GM23338 (cell line): ENCODE measurements around the gene TCF12. TPM values are rescaled to one million over a fixed set of nuclear protein-coding genes. Genes with fewer than 3 reads are reported as not detected.

Experiments
- ATAC-seq: fragments of 200-7000 bp; cut with Tn5 transposase; 3 replicates; pipeline ENCODE4 v1.9.1; 2020
- DNase-seq: peaks from one replicate; pipeline ENCODE4 v3.0.0-alpha.2; 2015; ENCODE audit warnings: low spot score
- H2AFZ ChIP-seq: fragments of 200-600 bp; sonication (generic); 2 replicates; pipeline ENCODE4 v1.8.0; 2016; ENCODE audit warnings: antibody characterized with exemption, mild to moderate bottlenecking, moderate library complexity
- H3F3A ChIP-seq: fragments of 200-600 bp; sonication (generic); replicated peaks from 2 replicates; pipeline ENCODE4 v1.8.0; 2017; ENCODE audit warnings: antibody characterized with exemption, mixed run types, low read depth
- H3K27ac ChIP-seq: fragments of 200-600 bp; sonication (generic); 2 replicates; pipeline ENCODE4 v1.6.1; 2016; ENCODE audit warnings: low read depth
- H3K27me3 ChIP-seq: fragments of 200-600 bp; sonication (generic); 2 replicates; pipeline ENCODE4 v1.8.0; 2016; ENCODE audit warnings: mild to moderate bottlenecking, mixed run types, moderate library complexity; ENCODE audit not compliant: insufficient read depth
- H3K36me3 ChIP-seq: fragments of 200-600 bp; sonication (generic); 2 replicates; pipeline ENCODE4 v1.8.0; 2016; ENCODE audit warnings: mild to moderate bottlenecking; ENCODE audit not compliant: insufficient read depth
- H3K4me1 ChIP-seq: fragments of 200-600 bp; sonication (generic); 2 replicates; pipeline ENCODE4 v1.8.0; 2016; ENCODE audit warnings: mild to moderate bottlenecking, moderate library complexity; ENCODE audit not compliant: insufficient read depth
- H3K4me2 ChIP-seq: fragments of 200-600 bp; sonication (generic); 2 replicates; pipeline ENCODE4 v1.7.1; 2017; ENCODE audit warnings: mixed run types
- H3K4me3 ChIP-seq: fragments of 200-600 bp; sonication (generic); 2 replicates; pipeline ENCODE4 v1.6.1; 2016; ENCODE audit warnings: mixed run types
- H3K79me2 ChIP-seq: fragments of 200-600 bp; sonication (generic); replicated peaks from 2 replicates; pipeline ENCODE4 v1.8.0; 2017; ENCODE audit warnings: mild to moderate bottlenecking; ENCODE audit not compliant: insufficient read depth
- H3K9me2 ChIP-seq: fragments of 200-600 bp; sonication (generic); 2 replicates; pipeline ENCODE4 v1.8.0; 2017; ENCODE audit not compliant: insufficient read depth
- H4K20me1 ChIP-seq: fragments of 200-600 bp; sonication (generic); replicated peaks from 2 replicates; pipeline ENCODE4 v1.8.0; 2017; ENCODE audit warnings: mild to moderate bottlenecking; ENCODE audit not compliant: insufficient read depth
- H3K27ac Mint-ChIP-seq: 2 replicates; pipeline ENCODE4 v1.8.0; 2020; ENCODE audit warnings: inconsistent platforms, mild to moderate bottlenecking, moderate library complexity, mixed read lengths
- H3K27me3 Mint-ChIP-seq: 3 replicates; pipeline ENCODE4 v1.8.0; 2022; ENCODE audit warnings: low read depth, mild to moderate bottlenecking, moderate library complexity, mixed read lengths, inconsistent platforms; ENCODE audit not compliant: insufficient read depth, poor library complexity
- H3K36me3 Mint-ChIP-seq: 3 replicates; pipeline ENCODE4 v1.8.0; 2021; ENCODE audit warnings: low read depth, mild to moderate bottlenecking, inconsistent platforms, moderate library complexity, mixed read lengths
- H3K4me1 Mint-ChIP-seq: 3 replicates; pipeline ENCODE4 v1.8.0; 2020; ENCODE audit warnings: mild to moderate bottlenecking, inconsistent platforms, mixed read lengths
- H3K4me3 Mint-ChIP-seq: 3 replicates; pipeline ENCODE4 v1.8.0; 2021; ENCODE audit warnings: moderate library complexity, mild to moderate bottlenecking, inconsistent platforms, mixed read lengths
- H3K9me3 Mint-ChIP-seq: 3 replicates; pipeline ENCODE4 v1.8.0; 2020; ENCODE audit warnings: moderate library complexity, mild to moderate bottlenecking, inconsistent platforms, mixed read lengths
- CREB1 ChIP-seq: fragments of 250-450 bp; sonication (Bioruptor Pico); IDR thresholded peaks from 2 replicates; pipeline ENCODE4 v1.5.0; 2020; ENCODE audit warnings: low read depth, mild to moderate bottlenecking, moderate library complexity
- ETS1 ChIP-seq: IDR thresholded peaks from 2 replicates; pipeline ENCODE4 v1.6.1; 2016; ENCODE audit warnings: antibody characterized with exemption
- EZH2 ChIP-seq: fragments of 200-600 bp; sonication (generic); IDR thresholded peaks from one replicate; pipeline ENCODE4 v1.8.0; 2017; ENCODE audit warnings: antibody characterized with exemption, mild to moderate bottlenecking, low read depth; ENCODE audit not compliant: unreplicated experiment
- EZH2phosphoT487 ChIP-seq: fragments of 200-600 bp; sonication (generic); IDR thresholded peaks from one replicate; pipeline ENCODE4 v1.8.1; 2018; ENCODE audit warnings: antibody characterized with exemption; ENCODE audit not compliant: unreplicated experiment
- JUNB ChIP-seq: IDR thresholded peaks from one replicate; pipeline ENCODE4 v1.6.1; 2016; ENCODE audit warnings: antibody characterized with exemption; ENCODE audit not compliant: unreplicated experiment
- NANOG ChIP-seq: IDR thresholded peaks from 2 replicates; pipeline ENCODE4 v1.6.1; 2016; ENCODE audit warnings: antibody characterized with exemption, borderline replicate concordance
- POLR2AphosphoS5 ChIP-seq: IDR thresholded peaks from 2 replicates; pipeline ENCODE4 v1.6.1; 2016; ENCODE audit warnings: antibody characterized with exemption, low read depth
- REST ChIP-seq: IDR thresholded peaks from one replicate; pipeline ENCODE4 v1.6.1; 2018; ENCODE audit warnings: antibody characterized with exemption; ENCODE audit not compliant: unreplicated experiment
- STAT1 ChIP-seq: IDR thresholded peaks from one replicate; pipeline ENCODE4 v1.6.1; 2016; ENCODE audit warnings: antibody characterized with exemption; ENCODE audit not compliant: unreplicated experiment
- ZNF114 ChIP-seq: fragments of 250-450 bp; sonication (Bioruptor Pico); IDR thresholded peaks from 2 replicates; pipeline ENCODE4 v1.5.0; 2020; ENCODE audit warnings: mild to moderate bottlenecking, moderate library complexity
- ZNF331 ChIP-seq: fragments of 250-450 bp; sonication (Bioruptor Pico); IDR thresholded peaks from 2 replicates; pipeline ENCODE4 v1.5.0; 2020; ENCODE audit warnings: low read depth, mild to moderate bottlenecking, moderate library complexity
- polyA plus RNA-seq: library from polyadenylated mRNA; unstranded; fragments of >200 nt; fragmentation: Nextera tagmentation; extraction: Ambion mirVana; gene quantifications from 2 replicates; pipeline ENCODE4 v1.2.1, GENCODE V29; 2016
- total RNA-seq: library from RNA; depleted of rRNA; stranded (reverse); fragments of >200 nt; shearing (Covaris generic); gene quantifications from 2 replicates; pipeline ENCODE4 v1.2.3, GENCODE V29; 2014

Gene TCF12
- total and polyA plus RNA-seq, 2 experiments from 2014 or later, result 27.6 to 104 TPM

GRCh38 chr15:57167821-57168395, 249.5 kb downstream of the TCF12 start (continued):
- TF ChIP-seq REST, result no peak

- H2AFZ ChIP-seq, result no peak overlapping the region
- TF ChIP-seq ZNF114 (no peak), STAT1 (no peak), JUNB (no peak), CREB1 (CRISPR knock-in tag) (no peak), EZH2phosphoT487 (no peak), EZH2 (no peak), POLR2AphosphoS5 (no peak), ZNF331 (CRISPR knock-in tag) (no peak), ETS1 (no peak), REST (no peak), NANOG (no peak)
These were observed 251.2 kb downstream of the TCF12 start for GRCh38 chr15:57169643-57170042.

More at GRCh38 chr15:57169643-57170042, 251.2 kb downstream of the TCF12 start:
- H3F3A ChIP-seq, result no peaks in the 10 kb centered on the region
- H3K9me2 ChIP-seq, result no peaks in the 10 kb centered on the region
- ATAC-seq, result no peak
- Mint-ChIP-seq H3K36me3 (peaks cover 16% of the 10 kb centered on the region; the same call in 1 of the 3 replicates), H3K9me3 (no peaks in the 10 kb centered on the region), H3K4me1 (no peaks in the 10 kb centered on the region), H3K27me3 (no peaks in the 10 kb centered on the region), H3K27ac (no peak overlapping the region), H3K4me3 (no peak overlapping the region)
- H3K4me3 ChIP-seq, result no peak overlapping the region
- no peak overlapping the region for H3K27ac ChIP-seq
- no peak for DNase-seq
- H4K20me1 ChIP-seq, result no peaks in the 10 kb centered on the region
- H3K27me3 ChIP-seq, result no peaks in the 10 kb centered on the region
- H3K79me2 ChIP-seq, result no peaks in the 10 kb centered on the region
- H3K36me3 ChIP-seq, result no peaks in the 10 kb centered on the region
- H3K4me2 ChIP-seq, result no peak overlapping the region
- H3K4me1 ChIP-seq, result no peaks in the 10 kb centered on the region
